T-helper 2 cell (primary cell): ENCODE data around the gene TMEM128.
"Not testable (repeated sequence)": the region's sequence is repeated elsewhere in the genome, so short reads cannot be mapped to it uniquely, and the experiment has no call there.

ENCODE experiments used
- DNase-seq, 5 experiments: peaks; one replicate each; pipeline versions ENCODE4 v3.0.0 to v3.0.0-alpha.2; 2012 to 2022
- total RNA-seq, 2 donors: gene quantifications; one replicate each; lab custom pipeline; 2026; lab: John Stamatoyannopoulos, UW

The TMEM128 gene, protein sequence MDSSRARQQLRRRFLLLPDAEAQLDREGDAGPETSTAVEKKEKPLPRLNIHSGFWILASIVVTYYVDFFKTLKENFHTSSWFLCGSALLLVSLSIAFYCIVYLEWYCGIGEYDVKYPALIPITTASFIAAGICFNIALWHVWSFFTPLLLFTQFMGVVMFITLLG
- total RNA-seq = 7.8 to 15.0 reads per million in 2 donors

DNA sequence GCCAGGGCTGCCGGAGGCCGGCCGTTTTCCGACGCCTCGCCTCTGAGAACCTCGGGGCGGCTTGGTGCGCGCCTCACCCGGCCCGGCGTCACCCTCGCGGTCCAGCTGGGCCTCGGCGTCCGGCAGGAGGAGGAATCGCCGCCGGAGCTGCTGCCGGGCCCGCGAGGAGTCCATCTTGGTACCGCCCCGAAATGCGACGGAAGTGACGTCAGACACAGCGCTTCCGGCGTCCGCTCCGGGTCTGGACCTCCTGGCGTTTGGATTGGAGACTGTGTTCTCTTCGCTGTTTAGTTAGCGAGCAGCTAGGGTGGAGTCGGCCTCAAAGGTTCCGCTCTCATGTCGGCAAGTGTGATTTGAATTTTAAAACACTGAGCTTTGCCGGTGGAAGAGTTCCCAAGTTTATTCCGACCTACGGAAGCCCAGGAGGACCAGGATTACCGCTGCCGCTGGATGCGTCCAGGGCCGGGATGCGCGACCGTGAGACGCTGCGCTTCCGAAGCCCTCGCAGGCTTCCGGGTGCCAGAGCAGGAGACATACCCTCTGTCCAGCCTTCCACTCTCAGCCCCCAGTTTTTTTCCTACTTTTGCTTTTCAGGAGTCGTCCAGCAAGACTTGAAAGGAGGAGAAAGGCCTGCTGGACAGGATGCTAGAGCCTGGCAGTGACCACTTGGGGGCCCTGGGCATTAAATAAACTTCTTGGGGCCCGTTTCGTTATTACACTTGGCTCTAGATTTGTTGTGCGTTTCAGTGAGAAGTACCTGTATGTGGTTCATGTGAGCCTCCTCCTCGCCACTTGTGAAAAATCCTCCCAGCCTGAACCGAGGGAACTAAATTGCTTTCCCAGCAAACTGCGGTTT, at the start of gene TMEM128:
Gene TMEM128 (minus strand): TSS at position 195 of the 856 bp plus-strand sequence. CDS start 21 bp downstream, at position 174.
- DNase-seq = peak; percentile 77 to 94 (median 87)

DNA sequence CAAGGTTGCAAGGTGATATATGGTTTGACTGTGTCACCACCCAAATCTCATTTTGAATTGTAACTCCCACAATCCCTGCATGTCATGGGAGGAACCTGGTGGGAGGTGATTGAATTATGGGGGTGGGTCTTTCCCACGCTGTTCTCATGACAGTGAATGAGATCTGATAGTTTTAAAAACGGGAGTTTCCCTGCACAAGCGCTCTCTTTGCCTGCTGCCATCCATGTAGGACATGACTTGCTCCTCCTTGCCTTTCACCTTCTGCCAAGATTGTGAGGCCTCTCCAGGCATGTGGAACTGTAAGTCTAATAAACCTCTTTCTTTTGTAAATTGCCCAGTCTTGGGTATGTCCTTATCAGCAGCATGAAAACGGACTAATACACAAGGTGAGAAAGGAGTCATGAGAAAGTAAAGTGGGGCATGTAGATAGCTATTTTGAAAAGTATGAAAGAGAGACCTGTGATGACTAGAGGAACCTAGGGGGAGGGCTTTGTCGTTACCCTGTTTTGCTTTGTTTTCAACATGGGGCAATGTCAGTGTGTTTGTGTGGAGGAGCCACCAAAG, 48.3 kb upstream of the TMEM128 start:
- DNase-seq = no peak

DNA sequence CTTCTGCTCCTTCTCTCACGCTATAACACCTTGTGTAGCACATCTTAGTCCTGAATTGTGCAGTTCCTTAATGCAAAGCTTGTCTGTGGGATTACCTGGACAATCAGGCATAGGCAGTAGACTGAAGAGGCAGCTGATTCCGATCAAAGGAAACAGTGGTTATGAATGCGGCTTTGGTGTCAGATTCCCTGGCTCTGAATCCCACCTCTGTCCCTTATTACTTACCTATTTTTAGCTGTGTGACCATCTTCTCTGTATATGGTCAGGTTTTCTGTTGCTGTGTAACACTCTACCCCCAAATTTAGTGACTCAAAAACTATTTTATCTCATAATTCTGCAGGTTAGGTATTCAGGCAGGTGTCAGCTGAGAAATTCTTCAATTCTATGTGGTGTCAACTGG, 45.3 kb upstream of the TMEM128 start:
- no peak for DNase-seq

DNA sequence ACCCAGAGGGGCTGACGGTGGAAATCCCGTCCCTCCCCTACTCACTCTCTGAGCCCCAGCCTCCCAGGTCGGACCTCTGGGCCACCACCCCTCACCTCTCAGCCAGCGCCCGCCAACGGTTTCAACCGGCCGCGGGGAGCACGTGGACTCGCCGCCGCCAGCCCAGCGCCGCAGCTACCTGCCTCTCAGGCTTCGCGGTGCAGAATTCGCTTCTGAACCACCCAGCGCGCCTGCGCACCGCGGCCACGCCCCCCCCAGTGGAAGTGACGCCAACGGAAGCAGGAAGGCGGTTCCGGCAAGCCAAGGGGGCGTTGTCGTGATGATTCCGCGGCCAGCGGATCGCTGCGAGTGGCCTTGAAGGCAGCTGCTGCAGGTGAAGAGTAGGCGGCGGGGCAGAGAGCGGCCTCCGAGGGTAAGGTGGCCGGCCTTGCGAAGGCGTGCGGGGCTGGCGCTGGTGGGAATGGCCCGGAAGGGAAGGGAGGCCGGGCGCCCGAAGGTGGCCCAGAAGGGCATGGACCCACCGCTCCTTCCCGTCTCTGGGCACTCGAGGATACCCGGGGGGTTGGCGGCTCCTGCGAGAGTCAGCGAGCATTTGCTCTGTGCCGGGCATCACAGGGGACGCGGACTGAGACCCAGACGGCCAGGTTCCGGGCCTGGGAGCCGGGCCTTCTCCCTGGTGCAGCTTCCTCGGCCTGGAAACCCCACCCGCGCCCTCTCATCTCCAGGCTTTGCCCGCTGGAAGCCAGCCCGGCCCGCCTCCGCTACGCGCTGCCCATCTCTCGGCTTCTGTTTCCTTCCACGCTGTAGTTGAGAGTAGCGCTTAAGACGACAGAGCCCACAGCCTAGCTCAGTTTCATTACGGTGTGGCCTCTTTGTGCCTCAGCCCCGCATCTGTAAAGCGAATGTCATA, 42.2 kb upstream of the TMEM128 start, which contains the start of the genes LYAR and ZBTB49:
Gene LYAR (minus strand): TSS at position 214 of the 910 bp plus-strand sequence. CDS start 6,412 bp downstream, outside the sequence.
Gene ZBTB49 (plus strand): TSS at position 311 of the 910 bp plus-strand sequence. CDS start 9,695 bp downstream, outside the sequence.
- peak; percentile 93 to 97 (median 95) for DNase-seq

DNA sequence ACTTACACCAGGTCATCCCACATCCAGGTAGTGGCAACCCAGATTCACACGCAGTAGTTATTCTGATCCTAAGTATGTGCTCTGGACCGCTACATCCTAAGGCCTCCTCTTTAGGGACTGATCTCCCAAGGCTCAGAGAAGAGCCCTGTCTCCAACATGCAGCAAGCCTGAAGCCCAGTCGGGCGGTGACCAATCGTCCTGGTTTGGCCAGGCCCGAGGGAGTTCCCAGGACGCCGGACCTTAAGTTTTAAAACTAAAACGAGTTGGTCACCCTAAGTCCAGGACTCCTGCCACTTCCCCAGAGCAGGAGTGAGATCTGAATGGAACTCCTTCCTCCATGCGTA, 41.5 kb upstream of the TMEM128 start:
- no peak for DNase-seq

DNA sequence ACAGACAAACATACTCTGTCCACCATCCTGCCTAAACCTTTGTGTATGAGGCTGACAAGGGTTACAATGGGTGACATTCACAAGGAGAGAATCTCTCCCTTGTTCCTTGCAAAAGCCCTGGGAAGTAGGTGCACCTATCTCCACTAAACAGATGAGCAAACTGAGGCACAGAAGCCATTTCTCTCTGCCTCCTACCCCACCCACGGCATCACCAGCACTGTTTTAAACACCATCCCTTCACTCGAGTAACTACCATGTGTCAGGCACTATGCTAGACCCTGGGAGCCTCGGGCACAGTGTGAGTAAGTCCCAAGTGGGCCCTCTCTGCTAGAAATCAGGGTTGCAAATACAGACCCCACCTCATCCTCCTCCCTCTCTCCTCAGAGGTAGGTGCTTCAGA, 41.0 kb upstream of the TMEM128 start:
- DNase-seq = no peak

DNA sequence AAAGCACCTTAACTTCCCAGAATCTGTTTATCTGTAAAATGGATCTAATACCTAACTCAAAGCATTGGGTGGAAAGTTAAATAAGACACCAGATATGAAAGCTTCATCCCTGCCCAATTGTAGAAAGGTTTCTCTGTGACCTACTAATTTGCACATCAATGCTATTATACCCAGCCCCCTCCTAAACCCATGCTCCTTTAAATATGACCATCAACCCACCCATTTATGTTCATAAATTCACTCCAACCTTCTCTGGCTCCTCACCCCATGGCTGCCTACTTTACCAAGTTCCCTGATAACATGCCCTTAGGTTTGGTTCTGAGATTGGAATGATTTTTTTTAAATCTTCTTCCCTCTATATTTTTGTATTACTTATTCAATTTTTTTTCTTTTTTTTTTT, 40.1 kb upstream of the TMEM128 start:
- DNase-seq = no peak

DNA sequence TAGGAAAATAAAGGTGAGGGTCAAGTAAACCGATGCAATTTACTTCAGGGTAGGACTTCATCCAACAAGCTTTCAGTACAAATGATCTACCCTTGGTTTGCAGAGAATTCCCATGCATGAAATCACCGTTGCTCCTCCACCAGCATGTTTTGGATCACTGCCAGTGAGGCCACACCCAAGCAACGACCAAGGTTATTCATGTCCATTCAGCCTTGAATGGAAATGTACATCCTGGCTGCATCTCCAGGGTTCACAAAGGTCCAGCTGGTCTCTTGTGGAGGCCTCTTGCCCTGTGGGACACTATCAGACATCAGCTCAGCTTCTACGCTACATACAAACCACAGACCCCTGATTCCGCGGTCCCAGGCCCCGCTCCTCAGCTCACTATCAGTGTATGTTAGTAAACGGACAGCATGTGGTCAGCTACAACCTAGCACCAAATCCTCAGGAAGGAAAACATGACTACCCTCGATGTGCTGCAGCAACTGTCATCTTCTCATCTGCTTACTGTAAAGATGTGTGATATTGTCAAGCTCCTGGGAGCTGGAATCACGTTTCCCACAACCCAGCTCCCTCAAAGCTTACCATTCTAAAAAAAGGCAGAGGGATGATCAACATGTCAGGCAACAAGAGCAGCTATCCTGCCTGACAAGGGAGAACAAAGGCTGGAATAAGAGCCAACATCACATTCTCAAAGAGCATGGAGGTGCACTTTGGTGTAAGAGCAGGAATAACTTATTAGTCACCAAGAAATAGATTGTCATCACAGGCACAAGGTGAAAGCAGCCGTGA, 37.0 kb upstream of the TMEM128 start:
- no peak for DNase-seq

DNA sequence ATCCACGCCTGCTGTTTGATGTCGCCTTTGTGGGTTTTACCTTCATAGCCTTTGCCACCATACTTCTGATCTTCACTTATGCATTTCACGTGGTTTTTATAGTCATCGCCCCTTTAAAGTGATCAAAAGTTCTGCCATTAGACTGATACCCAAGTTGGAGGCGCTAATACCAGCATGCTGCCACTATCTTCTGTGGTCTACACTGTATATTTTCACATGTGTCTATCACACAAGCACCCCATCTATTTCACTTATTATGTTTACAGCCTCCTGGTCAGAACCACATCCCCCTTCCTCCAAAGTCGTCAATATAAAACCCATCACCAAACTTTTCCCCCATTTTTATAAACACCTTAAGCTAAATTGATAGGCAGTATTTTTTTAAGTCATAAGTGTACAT, 33.8 kb upstream of the TMEM128 start:
- DNase-seq = no peak

DNA sequence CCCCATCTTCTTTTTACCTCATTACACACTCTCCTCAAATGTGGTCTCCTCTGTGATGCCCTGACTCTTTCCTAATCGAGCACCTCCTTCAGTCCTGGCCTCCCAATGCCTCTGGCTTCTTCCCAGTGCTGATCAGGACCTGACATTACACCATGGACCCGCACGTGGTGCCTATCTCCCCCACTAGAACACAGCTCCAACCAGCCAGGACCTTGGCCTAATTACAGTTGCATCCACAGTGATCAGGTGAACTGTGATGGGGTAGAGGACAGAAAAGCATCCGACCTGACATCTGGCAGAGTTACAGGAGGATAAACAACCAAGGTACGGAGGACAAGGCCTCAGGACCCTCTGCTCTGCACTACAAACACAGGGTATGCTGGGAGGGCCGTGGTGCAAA, 29.5 kb upstream of the TMEM128 start:
- DNase-seq = no peak

DNA sequence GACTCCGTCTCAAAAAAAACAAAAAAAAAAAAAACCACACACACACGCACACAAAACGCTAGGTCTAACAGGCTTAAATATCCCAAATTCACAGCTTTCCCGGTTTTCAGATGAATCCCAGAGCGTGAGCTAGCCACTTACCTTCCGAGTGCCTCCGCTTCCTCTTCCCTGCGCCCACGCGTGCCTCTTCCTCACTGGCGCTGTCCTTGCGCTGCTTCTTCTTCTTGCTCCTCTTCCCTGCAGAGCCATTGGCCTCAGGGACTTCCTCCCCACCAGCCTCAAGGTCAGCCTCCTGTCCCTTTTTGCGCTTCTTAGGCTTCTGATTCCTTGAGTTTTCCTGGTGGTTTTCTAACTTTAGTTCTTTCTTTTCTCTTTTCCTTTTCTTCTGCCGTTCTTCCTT, 26.2 kb upstream of the TMEM128 start:
- DNase-seq = no peak

DNA sequence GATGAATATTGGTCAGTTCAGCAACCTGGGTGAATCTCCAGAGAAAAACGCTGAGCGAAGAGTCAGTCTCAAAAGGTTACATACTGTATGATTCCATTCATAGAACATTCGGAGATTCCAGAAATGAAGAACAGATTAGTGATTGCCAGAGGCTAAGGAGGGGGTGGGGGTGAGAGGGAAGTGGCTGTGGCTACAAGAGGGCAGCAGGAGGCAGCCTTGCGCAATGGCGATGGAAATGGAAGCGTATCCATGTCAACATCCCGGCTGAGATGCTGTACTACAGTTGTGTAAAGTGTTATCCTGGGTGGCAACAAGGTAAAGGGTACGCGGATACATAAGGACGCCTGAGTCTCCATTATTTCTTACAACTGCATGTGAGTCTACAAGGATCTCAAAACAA, 23.9 kb upstream of the TMEM128 start:
- no peak for DNase-seq

DNA sequence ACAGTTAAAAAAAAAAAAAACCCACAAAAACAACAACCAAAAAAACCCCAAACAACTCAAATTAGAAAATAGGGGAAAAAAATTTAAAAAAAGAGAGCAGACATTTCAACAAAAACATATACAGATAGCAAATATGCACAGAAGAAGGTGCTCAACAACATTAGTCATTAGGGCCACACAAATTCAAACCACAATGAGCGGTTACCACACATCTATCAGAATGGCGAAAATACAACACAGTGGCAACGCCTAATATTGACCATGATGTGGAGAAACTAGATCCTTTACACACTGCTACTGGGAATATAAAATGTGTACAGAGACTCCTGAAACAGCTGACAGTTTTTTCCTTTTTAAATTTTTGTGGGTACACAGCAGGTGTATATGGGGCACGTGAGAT, 22.5 kb upstream of the TMEM128 start:
- no peak for DNase-seq

DNA sequence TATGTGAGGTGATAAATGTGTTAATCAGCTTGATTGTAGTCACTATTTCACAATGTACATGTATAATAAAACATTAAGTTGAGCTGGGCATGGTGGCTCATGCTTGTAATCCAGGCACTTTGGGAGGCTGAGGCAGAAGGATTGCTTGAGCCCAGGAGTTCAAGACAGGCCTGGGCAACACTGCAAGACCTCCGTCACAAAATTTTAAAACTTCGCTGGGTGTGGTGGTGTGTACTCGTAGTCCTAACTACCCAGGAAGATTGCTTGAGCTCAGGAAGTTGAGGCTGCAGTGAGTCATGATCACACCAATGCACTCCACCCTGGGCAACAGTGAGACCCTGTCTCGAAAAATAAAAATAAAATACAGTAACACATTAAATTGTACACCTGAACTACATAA, 21.8 kb upstream of the TMEM128 start:
- peak in 2 of 5 experiments; percentile 11 to 68 for DNase-seq

DNA sequence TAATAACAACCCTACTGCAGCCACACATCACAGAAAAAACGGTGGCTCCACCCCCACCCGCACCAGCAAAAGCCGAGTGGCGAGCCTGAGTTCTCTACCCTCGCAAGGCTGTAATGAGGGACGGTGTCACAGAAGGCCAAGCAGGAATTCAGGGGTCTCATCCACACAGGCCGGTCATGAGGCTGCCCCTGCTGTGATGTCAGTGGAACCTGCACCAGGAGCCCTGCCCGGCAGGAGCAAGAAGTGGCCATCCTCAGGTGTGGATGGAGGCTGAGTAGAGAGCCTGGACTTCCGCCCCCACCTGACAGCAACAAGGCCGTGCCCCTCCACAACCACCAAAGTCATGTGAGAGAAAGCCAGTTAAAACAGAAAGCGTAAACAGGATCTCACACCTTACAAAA, 21.3 kb upstream of the TMEM128 start:
- peak in 2 of 5 experiments; percentile 28 to 81 for DNase-seq

DNA sequence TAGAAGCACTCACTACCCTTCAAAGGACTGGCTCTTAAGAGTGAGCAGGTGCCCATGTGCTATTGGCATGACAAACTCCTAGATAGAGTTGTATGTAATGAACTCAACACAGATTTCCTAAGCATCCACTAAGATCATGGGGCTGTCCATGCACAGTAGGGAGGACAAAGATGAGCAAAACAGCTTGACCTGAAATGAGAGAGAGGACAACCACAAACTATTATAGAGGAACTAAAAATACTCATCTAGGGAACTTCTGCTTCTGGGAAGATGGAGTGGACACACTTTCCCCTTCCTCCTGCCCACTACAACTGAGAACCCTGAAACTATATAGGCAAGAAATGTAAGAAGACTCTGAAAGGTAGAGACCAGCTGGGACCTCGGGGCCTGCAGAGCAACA, 20.8 kb upstream of the TMEM128 start:
- no peak for DNase-seq

DNA sequence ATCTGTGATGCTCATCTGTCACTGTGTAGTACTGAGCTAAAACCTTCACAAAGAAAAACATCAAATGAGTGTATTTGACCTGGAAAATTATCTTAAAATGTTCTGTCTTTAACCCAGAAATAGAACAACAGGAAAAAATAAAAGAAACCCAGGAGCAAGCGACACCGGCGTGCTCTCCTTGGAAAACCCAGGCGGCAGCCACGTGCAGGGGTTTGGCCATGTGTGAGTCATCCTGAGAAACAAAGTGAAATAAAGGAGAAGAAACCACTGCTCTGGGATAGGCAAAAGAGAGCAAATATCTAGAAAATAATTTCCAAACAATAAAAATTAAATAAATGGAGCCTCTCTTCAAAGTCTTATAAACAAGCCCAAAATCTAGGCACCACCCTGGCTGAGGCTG, 20.0 kb upstream of the TMEM128 start:
- DNase-seq = no peak

DNA sequence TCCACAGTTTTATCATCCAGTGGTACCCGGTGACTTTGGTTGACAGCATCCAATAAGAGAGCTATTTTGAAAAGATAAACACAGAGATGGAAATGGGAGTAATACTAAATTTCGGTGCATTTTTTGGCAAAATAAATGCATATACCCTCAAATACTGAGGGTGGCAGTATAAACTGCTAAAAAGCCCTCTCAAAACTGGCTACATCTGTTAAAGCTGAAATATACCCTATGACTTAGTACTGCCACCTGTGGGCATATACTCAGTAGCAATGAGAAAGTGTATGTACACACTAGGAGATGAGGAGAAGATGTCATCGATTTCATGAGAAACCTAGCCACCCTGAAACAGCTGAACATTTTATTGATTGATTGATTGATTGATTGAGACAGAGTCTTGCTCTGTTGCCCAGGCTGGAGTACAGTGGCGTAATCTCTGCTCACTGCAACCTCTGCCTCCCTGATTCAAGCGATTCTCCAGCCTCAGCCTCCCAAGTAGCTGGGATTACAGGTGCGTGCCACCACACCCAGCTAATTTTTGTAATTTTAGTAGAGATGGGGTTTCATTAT, 12.2 kb upstream of the TMEM128 start:
- peak in 2 of 5 experiments; percentile 63 to 66 for DNase-seq

DNA sequence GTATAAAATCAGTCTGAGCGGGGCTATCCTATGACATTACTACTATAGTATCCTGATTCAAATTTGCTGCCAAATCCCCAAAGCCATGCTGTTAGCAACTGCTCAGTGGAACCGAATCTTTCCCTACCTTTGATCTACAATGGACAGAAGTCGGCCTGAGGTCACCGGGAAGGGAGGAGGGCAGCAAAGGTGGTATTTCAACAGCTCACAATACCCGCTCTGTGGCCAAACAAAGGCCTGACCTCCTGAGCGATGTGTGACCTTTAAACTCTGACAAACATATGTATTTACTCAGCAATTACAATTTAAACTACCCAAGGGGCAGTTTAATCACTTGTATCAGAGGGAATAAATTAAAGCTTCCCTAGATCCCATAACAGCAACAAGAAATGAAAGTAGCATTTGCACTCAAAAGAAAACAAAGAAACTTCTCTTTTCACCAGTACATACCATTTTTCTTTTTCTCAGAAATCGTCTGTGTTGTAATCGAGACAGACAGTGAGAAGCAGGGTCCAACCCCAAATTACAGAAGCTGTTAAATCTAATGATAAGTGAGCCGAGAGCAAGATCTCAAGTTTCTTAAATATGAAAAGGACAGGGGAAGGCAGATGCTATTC, 11.6 kb upstream of the TMEM128 start:
- no peak for DNase-seq

DNA sequence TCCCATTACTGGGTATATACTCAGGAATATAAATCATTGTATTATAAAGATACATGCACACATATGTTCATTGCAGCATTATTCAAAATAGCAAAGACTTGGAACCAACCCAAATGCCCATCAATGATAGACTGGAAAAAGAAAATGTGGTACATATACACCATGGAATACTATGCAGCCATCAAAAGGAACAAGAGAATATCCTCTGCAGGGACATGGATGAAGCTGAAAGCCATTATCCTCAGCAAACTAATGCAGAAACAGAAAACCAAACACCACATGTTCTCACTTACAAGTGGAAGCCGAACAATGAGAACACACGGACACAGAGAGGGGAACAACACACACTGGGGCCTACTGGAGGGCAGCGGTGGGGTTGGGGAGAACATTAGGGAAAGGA, 9.7 kb upstream of the TMEM128 start:
- DNase-seq = not testable (repeated sequence)

DNA sequence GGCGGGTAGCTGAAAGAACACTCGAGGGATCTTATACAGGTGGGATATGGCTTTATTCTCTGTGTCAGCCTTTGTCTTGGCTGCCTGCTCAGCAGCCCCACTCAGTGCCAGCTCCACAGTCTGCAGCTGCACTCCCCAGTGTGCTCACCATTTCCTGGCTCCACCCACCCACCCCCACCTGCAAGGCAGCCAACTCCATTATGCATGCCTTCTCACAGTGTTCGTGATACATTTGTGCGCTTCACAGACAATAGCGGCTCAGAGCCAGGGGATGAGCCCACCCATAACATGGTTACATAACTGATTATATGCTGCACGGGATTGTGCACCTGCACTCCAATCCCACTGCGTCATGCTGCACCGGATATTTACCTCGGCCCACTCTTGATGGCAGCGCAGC, 8.8 kb upstream of the TMEM128 start:
- peak in 1 of 5 experiments; percentile 9 for DNase-seq
